Calu3 (cell line): ENCODE measurements around the gene TRIM33. TPM values are rescaled to one million over a fixed set of nuclear protein-coding genes. Genes with fewer than 3 reads are reported as not detected.
A peak's percentile ranks its signal among the peaks of the same experiment; 100 is the strongest.

Source experiments
- BruUV-seq: library from RNA; stranded (reverse); fragments of 400-500 nt; replicated peaks from 2 replicates; lab custom pipeline; 2021; lab: Mats Ljungman, UMichigan
- CTCF ChIA-PET: fragments of 300-600 bp; sonication (Branson Sonifier 250); formaldehyde crosslinking; loops from one replicate; lab custom pipeline; 2022; ENCODE audit warnings: antibody characterized with exemption; lab: Charles Lee
- DNase-seq: peaks from one replicate; pipeline ENCODE4 v3.0.0; 2022
- H3K27ac Mint-ChIP-seq: one replicate; pipeline ENCODE4 v1.8.0; 2022; ENCODE audit warnings: mixed read lengths; ENCODE audit not compliant: unreplicated experiment
- H3K27me3 Mint-ChIP-seq: one replicate; pipeline ENCODE4 v1.8.0; 2022; ENCODE audit warnings: mixed read lengths; ENCODE audit not compliant: unreplicated experiment
- H3K36me3 Mint-ChIP-seq: one replicate; pipeline ENCODE4 v1.8.0; 2022; ENCODE audit warnings: mild to moderate bottlenecking, moderate library complexity, mixed read lengths; ENCODE audit not compliant: insufficient read depth, unreplicated experiment
- H3K4me1 Mint-ChIP-seq: one replicate; pipeline ENCODE4 v1.8.0; 2022; ENCODE audit warnings: mild to moderate bottlenecking, low read depth, mixed read lengths; ENCODE audit not compliant: unreplicated experiment
- H3K4me3 Mint-ChIP-seq: one replicate; pipeline ENCODE4 v1.8.0; 2022; ENCODE audit warnings: mild to moderate bottlenecking, low read depth, moderate library complexity, mixed read lengths; ENCODE audit not compliant: unreplicated experiment
- H3K9me3 Mint-ChIP-seq: one replicate; pipeline ENCODE4 v1.8.0; 2022; ENCODE audit warnings: low read depth, mixed read lengths; ENCODE audit not compliant: unreplicated experiment
- CTCF ChIP-seq: fragments of 200-600 bp; IDR thresholded peaks from one replicate; pipeline ENCODE4 v1.8.0; 2022; ENCODE audit warnings: antibody characterized with exemption; ENCODE audit not compliant: unreplicated experiment
- intact Hi-C: fragments of 100-400 bp; cut with micrococcal nuclease; formaldehyde crosslinking; loops from one replicate; pipeline ENCODE4 v1.10.0; 2022; ENCODE audit not compliant: unreplicated experiment
- total RNA-seq: library from RNA; stranded (reverse); gene quantifications from 2 replicates; pipeline ENCODE4 v1.2.3, GENCODE V29; 2022

The TRIM33 gene
- total RNA-seq, 1 experiment from 2014 or later: 42.0 TPM

GRCh38 chr1:114456586-114456985 is 54.4 kb downstream of the TRIM33 start:
- peaks cover 25% of the 10 kb centered on the region for H3K36me3 Mint-ChIP-seq
- DNase-seq: no peak
- H3K4me3 Mint-ChIP-seq: no peak overlapping the region
- intact Hi-C loops: no loop called here
- BruUV-seq: no TSS peak
- no peak overlapping the region for H3K27ac Mint-ChIP-seq
- H3K4me1 Mint-ChIP-seq: peaks cover 25% of the 10 kb centered on the region
- no peaks in the 10 kb centered on the region for H3K9me3 Mint-ChIP-seq
- no peaks in the 10 kb centered on the region for H3K27me3 Mint-ChIP-seq
- TF ChIP-seq CTCF: no peak
- CTCF ChIA-PET: no interaction called here

- H3K9me3 Mint-ChIP-seq: no peaks in the 10 kb centered on the region
- CTCF ChIA-PET: no interaction called here
- no peaks in the 10 kb centered on the region for H3K27me3 Mint-ChIP-seq
- peaks cover 18% of the 10 kb centered on the region for H3K36me3 Mint-ChIP-seq
- no peak for TF ChIP-seq CTCF
- DNase-seq: no peak
- intact Hi-C loops: no loop called here
- no peak overlapping the region for H3K4me3 Mint-ChIP-seq
- no TSS peak for BruUV-seq
- peak overlapping the region; percentile 50 for H3K27ac Mint-ChIP-seq
- H3K4me1 Mint-ChIP-seq: peaks cover 25% of the 10 kb centered on the region
Observed at GRCh38 chr1:114455102-114455785, 55.8 kb downstream of the TRIM33 start.

- Mint-ChIP-seq H3K27ac (no peak overlapping the region), H3K9me3 (no peaks in the 10 kb centered on the region), H3K4me1 (peaks cover 25% of the 10 kb centered on the region), H3K4me3 (no peak overlapping the region), H3K36me3 (peaks cover 18% of the 10 kb centered on the region), H3K27me3 (no peaks in the 10 kb centered on the region)
- BruUV-seq: no TSS peak
- CTCF ChIA-PET: no interaction called here
- DNase-seq: no peak
- TF ChIP-seq CTCF: no peak
- intact Hi-C loops: no loop called here
Observed at GRCh38 chr1:114454539-114454938, 56.5 kb downstream of the TRIM33 start.

GRCh38 chr1:114453361-114453784 is 57.6 kb downstream of the TRIM33 start:
- H3K36me3 Mint-ChIP-seq: peaks cover 13% of the 10 kb centered on the region
- H3K4me3 Mint-ChIP-seq: no peak overlapping the region
- no peaks in the 10 kb centered on the region for H3K9me3 Mint-ChIP-seq
- CTCF ChIA-PET: interaction anchor here (0.6 kb wide), 1 partner anchor 170 kb away, joined by 8 read pairs; no protein-coding TSS in a partner anchor
- no peaks in the 10 kb centered on the region for H3K27me3 Mint-ChIP-seq
- DNase-seq: no peak
- intact Hi-C loops: no loop called here
- BruUV-seq: no TSS peak
- no peak for TF ChIP-seq CTCF
- peak overlapping the region; percentile 39 for H3K27ac Mint-ChIP-seq
- peaks cover 18% of the 10 kb centered on the region for H3K4me1 Mint-ChIP-seq
